ENCODE data around the gene TMEM91.

- no peak for TF ChIP-seq CTCF (IDR thresholded peaks at IDR 0.05; ENCODE audit: low read depth, low read length)
- no peak for TF ChIP-seq MYC (IDR thresholded peaks at IDR 0.05; ENCODE audit: low read depth, low read length)
- no peak for TF ChIP-seq POLR2A (IDR thresholded peaks at IDR 0.05; ENCODE audit: extremely low read depth, insufficient read length)
These were observed 49.1 kb downstream of the TMEM91 start for GRCh38 chr19:41425174-41426115.
